Mesodermal cell (in vitro differentiated cells): ENCODE data around the gene SLC6A15.

ENCODE experiments used
- H3K27ac ChIP-seq: 2 replicates; pipeline ENCODE4 v1.7.0; 2013; ENCODE audit warnings: mild to moderate bottlenecking, low read depth, low read length, moderate library complexity; ENCODE audit not compliant: severe bottlenecking
- H3K36me3 ChIP-seq: 2 replicates; pipeline ENCODE4 v1.7.1; 2013; ENCODE audit warnings: mild to moderate bottlenecking, low read length, moderate library complexity; ENCODE audit not compliant: control insufficient read depth, insufficient read depth
- H3K4me1 ChIP-seq: one replicate; pipeline ENCODE4 v1.7.1; 2013; ENCODE audit warnings: mild to moderate bottlenecking, low read length; ENCODE audit not compliant: insufficient read depth, control insufficient read depth, poor library complexity, severe bottlenecking
- H3K4me3 ChIP-seq: 2 replicates; pipeline ENCODE4 v1.7.0; 2013; ENCODE audit warnings: low read length, control low read depth, mild to moderate bottlenecking; ENCODE audit not compliant: insufficient read depth, poor library complexity, severe bottlenecking; ENCODE audit errors: extremely low read depth
- H3K9me3 ChIP-seq: 2 replicates; pipeline ENCODE4 v1.7.1; 2013; ENCODE audit warnings: mild to moderate bottlenecking, low read length, moderate library complexity; ENCODE audit not compliant: control insufficient read depth
- WGBS, 2 experiments: methylation state at CpG; one replicate each; pipeline ENCODE4 v1.1.5; 2013; ENCODE audit warnings: missing lambda C conversion rate in 2 of 2; ENCODE audit not compliant: insufficient coverage in 2 of 2; 5-methylcytosine and 5-hydroxymethylcytosine counted together

Gene SLC6A15

GRCh38 chr12:84840356-84840755, 72.2 kb downstream of the SLC6A15 start:
- H3K36me3 ChIP-seq = no peaks in the 10 kb centered on the region
- no peak overlapping the region for H3K4me3 ChIP-seq
- no peak overlapping the region for H3K27ac ChIP-seq
- H3K4me1 ChIP-seq = no peaks in the 10 kb centered on the region
- H3K9me3 ChIP-seq = no peaks in the 10 kb centered on the region

- Histone ChIP-seq H3K36me3 (no peaks in the 10 kb centered on the region), H3K4me3 (no peak overlapping the region), H3K4me1 (no peaks in the 10 kb centered on the region), H3K27ac (no peak overlapping the region), H3K9me3 (no peaks in the 10 kb centered on the region)
- 80 to 83% methylated on average over 1 of the region's 1 CpG for WGBS, 2 experiments
Observed at GRCh38 chr12:84826925-84827324, 85.7 kb downstream of the SLC6A15 start.

- Histone ChIP-seq H3K4me3 (no peak overlapping the region), H3K27ac (no peak overlapping the region), H3K36me3 (no peaks in the 10 kb centered on the region), H3K4me1 (no peaks in the 10 kb centered on the region), H3K9me3 (no peaks in the 10 kb centered on the region)
- WGBS, 2 experiments = 0% methylated on average over 1 of the region's 2 CpGs
Observed at GRCh38 chr12:84825149-84825548, 87.5 kb downstream of the SLC6A15 start.

- H3K4me3 ChIP-seq = no peak overlapping the region
- H3K36me3 ChIP-seq = no peaks in the 10 kb centered on the region
- H3K4me1 ChIP-seq = no peaks in the 10 kb centered on the region
- WGBS, 2 experiments = 83% methylated on average over 1 of the region's 2 CpGs; no CpG with 5 or more reads in 1 of the 2 experiments
- H3K27ac ChIP-seq = no peak overlapping the region
- no peaks in the 10 kb centered on the region for H3K9me3 ChIP-seq
Observed at GRCh38 chr12:84822525-84822924, 90.1 kb downstream of the SLC6A15 start.

- WGBS, 2 experiments = 90% methylated on average over 1 of the region's 3 CpGs; no CpG with 5 or more reads in 1 of the 2 experiments
- Histone ChIP-seq H3K9me3 (no peaks in the 10 kb centered on the region), H3K4me1 (peaks cover 4% of the 10 kb centered on the region), H3K27ac (no peak overlapping the region), H3K4me3 (no peak overlapping the region), H3K36me3 (no peaks in the 10 kb centered on the region)
Observed at GRCh38 chr12:84816916-84817695, 95.5 kb downstream of the SLC6A15 start.

- 83 to 100% methylated on average over 1 to 2 of the region's 4 CpGs for WGBS, 2 experiments
- no peak overlapping the region for H3K27ac ChIP-seq
- no peaks in the 10 kb centered on the region for H3K9me3 ChIP-seq
- H3K4me1 ChIP-seq = peaks cover 4% of the 10 kb centered on the region
- no peaks in the 10 kb centered on the region for H3K36me3 ChIP-seq
- H3K4me3 ChIP-seq = no peak overlapping the region
Observed at GRCh38 chr12:84814664-84815245, 97.8 kb downstream of the SLC6A15 start.

- no peaks in the 10 kb centered on the region for H3K36me3 ChIP-seq
- no peak overlapping the region for H3K4me3 ChIP-seq
- H3K27ac ChIP-seq = no peak overlapping the region
- no peaks in the 10 kb centered on the region for H3K9me3 ChIP-seq
- H3K4me1 ChIP-seq = peaks cover 4% of the 10 kb centered on the region
- 100% methylated on average over 1 of the region's 1 CpG for WGBS, 2 experiments
Observed at GRCh38 chr12:84813780-84814663, 98.6 kb downstream of the SLC6A15 start.

GRCh38 chr12:84811291-84811690, 101.3 kb downstream of the SLC6A15 start:
- WGBS, 2 experiments = no CpG with 5 or more reads among the region's 3 CpGs

GRCh38 chr12:84810611-84811010, 102.0 kb downstream of the SLC6A15 start:
- WGBS, 2 experiments = no CpG with 5 or more reads among the region's 1 CpG
- H3K4me3 ChIP-seq = no peak overlapping the region
- no peaks in the 10 kb centered on the region for H3K36me3 ChIP-seq
- H3K4me1 ChIP-seq = peaks cover 2% of the 10 kb centered on the region
- H3K27ac ChIP-seq = no peak overlapping the region
- H3K9me3 ChIP-seq = no peaks in the 10 kb centered on the region

More at GRCh38 chr12:84811291-84811690, 101.3 kb downstream of the SLC6A15 start:
- Histone ChIP-seq H3K4me1 (no peaks in the 10 kb centered on the region), H3K36me3 (no peaks in the 10 kb centered on the region), H3K9me3 (no peaks in the 10 kb centered on the region), H3K4me3 (no peak overlapping the region), H3K27ac (no peak overlapping the region)
